ENCODE measurements around the gene DUSP6.

The DUSP6 gene, protein sequence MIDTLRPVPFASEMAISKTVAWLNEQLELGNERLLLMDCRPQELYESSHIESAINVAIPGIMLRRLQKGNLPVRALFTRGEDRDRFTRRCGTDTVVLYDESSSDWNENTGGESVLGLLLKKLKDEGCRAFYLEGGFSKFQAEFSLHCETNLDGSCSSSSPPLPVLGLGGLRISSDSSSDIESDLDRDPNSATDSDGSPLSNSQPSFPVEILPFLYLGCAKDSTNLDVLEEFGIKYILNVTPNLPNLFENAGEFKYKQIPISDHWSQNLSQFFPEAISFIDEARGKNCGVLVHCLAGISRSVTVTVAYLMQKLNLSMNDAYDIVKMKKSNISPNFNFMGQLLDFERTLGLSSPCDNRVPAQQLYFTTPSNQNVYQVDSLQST

GRCh38 chr12:89352492-89353187, at the start of gene DUSP6:
Gene DUSP6 (minus strand): TSS chr12:89352501. CDS start chr12:89352039, 462 bp downstream.
- DNase-seq: peak; percentile 90

- no peak for DNase-seq
These were observed 49.2 kb upstream of the DUSP6 start for GRCh38 chr12:89401433-89402058.

DNA sequence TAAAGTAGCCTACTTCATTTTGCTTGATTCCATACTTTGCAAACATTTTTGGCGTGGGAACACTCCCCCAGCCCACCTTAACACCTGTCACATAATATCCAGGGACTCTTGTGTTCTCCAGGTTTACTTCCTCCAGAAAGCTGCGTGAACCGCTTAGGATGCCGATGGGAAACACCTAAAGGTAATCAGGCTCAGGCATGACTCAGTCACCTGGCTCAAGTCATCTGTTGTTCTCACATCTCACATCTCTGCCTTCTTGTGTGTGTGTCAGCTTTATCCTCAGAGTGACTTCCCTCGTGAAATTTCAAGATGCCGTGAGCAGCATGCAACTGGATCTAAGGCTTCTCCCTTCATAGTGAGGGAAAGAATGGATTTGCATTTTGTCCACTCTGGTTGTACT, 48.1 kb upstream of the DUSP6 start:
- no peak for DNase-seq

DNA sequence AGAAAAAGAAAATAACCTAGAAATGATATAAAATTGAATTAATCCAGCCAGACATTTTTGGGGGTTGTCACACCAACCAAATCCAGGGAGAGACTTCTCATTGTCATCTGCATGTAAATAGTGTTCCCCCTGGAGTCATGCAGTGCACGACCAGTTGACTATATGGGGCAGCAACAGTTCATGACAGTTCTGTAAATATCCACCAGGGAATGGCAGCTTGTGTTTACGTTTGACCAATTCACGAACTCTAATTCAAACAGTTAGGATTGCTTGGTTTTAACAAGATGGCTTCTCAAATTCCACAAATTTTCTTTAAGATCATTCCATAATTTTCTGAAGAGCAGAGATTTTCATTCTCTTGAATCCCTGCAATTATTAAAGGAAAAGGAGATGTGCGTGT, 43.4 kb upstream of the DUSP6 start:
- DNase-seq: no peak

DNA sequence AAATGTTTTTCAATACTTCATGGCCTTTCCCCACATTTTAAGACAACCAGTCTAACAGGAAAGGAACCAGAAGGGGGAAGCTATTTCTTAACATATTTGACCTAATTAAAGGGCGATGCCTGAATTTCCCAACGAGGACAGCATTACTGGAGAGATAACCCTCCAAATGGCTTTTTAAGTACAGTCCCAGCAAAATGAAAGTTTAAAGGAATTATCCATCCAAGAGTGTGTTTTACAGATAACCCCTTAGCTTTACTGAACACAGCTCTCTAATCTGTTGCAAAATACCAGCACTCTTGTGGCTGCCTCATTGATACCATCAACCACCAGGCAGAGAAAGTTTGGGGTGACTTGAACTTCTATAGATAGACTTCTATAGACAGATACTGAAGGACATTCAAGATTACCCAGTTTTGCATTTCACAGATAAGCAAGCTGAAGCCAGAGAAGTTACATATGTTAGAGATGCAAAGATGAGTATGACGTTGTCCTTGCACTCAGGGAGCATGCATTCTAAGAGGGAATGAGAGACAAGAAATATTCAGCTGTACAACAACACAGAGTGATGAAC, 41.3 kb upstream of the DUSP6 start:
- DNase-seq: no peak

GRCh38 chr12:89392391-89392790, 40.1 kb upstream of the DUSP6 start:
- no peak for DNase-seq

DNA sequence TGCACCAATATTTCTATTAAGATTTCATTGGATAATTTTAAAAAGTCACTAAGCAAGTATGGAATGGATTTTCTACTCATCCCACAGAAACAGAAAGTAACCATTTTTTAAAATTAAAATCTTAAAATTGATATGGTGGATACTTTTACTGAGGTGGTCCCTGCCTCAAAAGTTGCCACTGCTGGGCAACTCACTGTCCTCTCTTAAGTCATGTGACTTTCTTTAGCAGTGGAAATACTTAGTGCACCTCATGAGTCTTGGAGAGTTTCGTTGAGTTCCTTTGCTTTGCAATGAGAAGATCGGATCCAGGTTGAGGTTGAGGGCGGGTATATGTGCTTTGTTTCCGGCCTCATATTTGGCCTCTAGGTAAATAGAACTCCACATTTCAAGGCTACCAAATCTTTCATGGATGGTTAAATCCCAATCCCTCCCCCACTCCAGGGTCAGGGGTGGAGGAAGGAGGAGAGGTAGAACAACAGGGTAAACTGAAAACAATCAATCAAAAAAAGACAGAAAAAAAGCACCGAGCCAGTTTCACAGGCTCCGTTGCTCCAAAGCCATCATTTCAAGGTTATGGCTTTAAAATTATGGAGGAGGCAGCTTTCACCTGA, 39.5 kb upstream of the DUSP6 start:
- no peak for DNase-seq

DNA sequence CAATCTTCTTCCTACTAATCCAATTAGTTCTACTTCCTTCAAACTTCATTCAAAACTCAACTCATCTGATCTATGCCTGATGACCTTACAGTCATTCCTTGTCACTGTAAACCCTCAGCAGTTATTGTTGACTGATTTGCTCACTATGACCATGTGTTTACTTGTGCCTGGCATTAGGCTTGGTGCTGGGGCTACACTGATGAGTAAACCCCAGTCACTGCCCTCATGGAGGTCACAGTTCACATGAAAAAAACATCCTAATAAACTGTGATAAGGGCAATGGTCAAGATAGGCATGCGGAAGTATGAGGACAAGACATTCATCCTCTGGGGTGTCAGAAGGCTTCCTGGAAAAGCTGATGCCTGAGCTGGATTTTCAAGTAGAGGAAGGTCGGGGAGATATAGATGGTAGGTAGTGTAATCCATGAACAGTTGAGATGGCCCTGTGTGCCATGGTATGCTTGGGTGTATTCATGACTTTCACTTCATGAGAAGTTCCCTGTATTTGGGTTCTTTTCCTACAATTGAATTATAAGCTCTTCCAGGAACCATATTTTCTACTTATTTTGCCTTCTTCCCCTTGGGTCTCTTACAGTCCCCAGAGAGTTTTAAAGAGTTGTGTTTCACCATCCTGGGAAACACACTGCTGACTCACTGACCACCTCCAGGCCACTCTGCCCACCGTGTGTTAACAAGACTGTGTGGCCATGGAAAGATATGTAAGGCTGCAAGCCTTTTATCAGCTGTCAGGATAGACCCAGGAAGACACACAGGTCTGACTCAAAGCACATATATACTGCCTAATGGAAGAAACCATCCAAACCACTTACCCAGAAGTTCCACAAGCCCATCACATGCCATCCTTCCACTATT, 38.7 kb upstream of the DUSP6 start:
- no peak for DNase-seq

- no peak for DNase-seq
These were observed 37.7 kb upstream of the DUSP6 start for GRCh38 chr12:89389755-89390661.

DNA sequence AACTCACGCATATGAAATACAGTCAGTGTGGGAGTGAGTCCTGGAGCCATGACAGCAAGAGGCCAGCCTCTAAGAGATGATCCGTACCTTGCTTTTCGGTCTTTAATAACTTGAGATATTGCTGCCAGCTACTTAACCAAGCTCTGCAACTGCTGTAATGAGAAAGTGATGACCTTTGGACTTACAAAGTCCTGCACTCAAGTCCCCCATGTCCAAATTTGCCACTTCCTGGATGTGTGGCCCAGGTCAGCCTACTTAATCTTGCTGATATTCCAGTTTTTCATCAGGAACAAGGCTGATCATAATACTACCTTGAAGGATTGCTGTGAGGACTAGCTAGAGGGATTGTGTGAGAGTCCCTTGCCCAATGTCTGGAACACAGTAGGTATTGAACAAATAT, 33.8 kb upstream of the DUSP6 start:
- DNase-seq: no peak

DNA sequence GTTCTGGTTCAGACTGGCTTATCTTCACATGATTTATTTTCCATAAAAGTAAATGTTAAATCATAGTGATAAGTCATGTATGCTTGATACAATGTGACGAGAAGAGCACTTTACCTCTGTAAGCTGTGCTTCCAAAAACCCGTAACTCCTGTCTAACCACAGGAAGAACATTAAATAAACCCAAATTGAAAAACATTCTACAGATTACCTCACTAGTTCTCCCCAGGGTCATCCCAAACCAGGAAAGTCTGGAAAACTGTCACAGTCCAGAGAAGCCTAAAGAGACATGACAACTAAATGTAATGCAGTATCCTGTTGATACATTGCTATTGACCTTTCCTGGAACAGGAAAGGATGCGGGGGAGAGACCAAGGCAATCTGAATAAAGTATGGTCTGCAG, 32.5 kb upstream of the DUSP6 start:
- DNase-seq: no peak

DNA sequence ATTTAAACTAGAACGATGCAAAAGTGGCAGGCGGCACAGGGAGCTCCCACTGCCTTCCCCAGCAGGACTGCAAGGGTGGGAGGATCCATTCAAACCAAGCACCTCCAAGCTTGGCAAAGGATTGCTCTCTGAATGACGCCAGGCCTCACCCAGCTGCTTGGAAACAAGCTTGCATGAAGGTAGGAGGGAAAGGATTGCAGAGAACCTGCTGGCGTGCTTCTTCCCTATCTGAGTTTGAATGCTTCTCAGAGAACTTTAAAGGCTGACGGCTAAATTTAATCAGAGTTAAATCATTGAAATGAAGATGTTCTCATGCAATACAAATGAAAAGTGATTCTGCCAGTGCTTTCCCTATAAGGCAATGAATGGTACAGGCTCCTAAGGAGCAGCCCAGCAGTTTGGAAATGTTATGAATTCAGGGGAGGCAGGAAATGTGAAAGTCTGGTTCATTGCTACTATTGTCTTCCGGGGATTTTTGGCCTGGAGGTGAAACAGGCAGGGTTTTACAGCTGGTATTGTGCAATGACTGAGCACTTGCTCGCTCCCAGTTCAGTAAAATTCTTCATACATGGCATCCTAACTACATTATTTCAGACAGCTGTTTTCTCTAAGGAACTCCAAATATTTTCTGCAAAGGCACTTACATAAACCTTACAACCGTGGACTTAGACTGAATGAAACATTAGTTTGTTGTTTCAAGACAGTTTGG, 31.9 kb upstream of the DUSP6 start:
- no peak for DNase-seq

- DNase-seq: no peak
These were observed 31.1 kb upstream of the DUSP6 start for GRCh38 chr12:89383235-89384049.

- DNase-seq: no peak
These were observed 30.0 kb upstream of the DUSP6 start for GRCh38 chr12:89382328-89382727.

- DNase-seq: no peak
These were observed 27.7 kb upstream of the DUSP6 start for GRCh38 chr12:89379839-89380467.

- no peak for DNase-seq
These were observed 27.0 kb upstream of the DUSP6 start for GRCh38 chr12:89379148-89379838.

GRCh38 chr12:89376844-89377243, 24.5 kb upstream of the DUSP6 start:
- DNase-seq: no peak

GRCh38 chr12:89376202-89376529, 23.9 kb upstream of the DUSP6 start:
- DNase-seq: no peak
